ENCODE data around the gene CDH4.

DNA sequence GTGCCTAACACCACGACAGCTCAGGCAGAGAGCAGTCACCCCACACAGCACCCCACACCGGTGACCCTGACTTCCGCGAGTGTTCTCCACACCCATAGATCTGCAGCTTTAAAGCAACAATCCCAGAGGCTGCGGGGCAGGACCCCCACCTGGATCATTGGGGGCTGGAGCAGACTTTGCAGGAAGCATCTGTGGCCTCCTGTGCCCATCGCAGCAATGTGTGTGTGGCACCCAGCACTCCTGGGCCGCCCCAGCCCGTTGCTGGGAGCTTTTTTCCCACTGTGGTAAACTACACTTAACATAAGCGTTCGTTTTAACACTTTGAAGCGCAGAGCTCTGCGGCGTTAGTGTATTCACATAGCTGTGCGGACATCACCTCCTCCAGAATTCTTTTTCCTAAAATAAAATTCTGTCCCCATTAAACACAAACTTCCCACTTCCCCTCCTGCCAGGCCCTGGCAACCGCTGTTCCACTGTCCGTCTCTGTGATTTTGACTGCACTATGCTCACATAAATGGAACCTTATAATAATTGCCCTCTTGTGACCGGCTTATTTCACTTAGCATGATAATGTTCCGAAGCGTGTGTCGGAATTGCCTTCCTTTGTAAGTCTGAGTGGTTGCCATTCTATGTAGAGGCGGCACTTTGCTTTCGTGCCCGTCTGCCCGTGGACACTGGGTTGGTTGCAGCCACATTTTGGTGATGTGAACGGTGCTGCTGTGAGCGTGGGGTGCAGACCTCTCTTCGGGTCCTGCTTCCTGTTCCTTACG lies 382.5 kb downstream of the CDH4 start:
- TF ChIP-seq POLR2A (IDR thresholded peaks at IDR 0.05; ENCODE audit: low read depth, low read length), result no peak
- TF ChIP-seq, protein P1, sequence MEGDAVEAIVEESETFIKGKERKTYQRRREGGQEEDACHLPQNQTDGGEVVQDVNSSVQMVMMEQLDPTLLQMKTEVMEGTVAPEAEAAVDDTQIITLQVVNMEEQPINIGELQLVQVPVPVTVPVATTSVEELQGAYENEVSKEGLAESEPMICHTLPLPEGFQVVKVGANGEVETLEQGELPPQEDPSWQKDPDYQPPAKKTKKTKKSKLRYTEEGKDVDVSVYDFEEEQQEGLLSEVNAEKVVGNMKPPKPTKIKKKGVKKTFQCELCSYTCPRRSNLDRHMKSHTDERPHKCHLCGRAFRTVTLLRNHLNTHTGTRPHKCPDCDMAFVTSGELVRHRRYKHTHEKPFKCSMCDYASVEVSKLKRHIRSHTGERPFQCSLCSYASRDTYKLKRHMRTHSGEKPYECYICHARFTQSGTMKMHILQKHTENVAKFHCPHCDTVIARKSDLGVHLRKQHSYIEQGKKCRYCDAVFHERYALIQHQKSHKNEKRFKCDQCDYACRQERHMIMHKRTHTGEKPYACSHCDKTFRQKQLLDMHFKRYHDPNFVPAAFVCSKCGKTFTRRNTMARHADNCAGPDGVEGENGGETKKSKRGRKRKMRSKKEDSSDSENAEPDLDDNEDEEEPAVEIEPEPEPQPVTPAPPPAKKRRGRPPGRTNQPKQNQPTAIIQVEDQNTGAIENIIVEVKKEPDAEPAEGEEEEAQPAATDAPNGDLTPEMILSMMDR (IDR thresholded peaks at IDR 0.05; ENCODE audit: extremely low read depth in 1 of 2, insufficient read depth in 1 of 2, low read depth in 1 of 2, low read length in 2 of 2), result no peak
- TF ChIP-seq POLR2AphosphoS5 (IDR thresholded peaks at IDR 0.05; ENCODE audit: insufficient read depth, low read depth, low read length), result no peak

Data from endothelial cell of umbilical vein (primary cell).